ENCODE measurements around the gene TCN2. TPM values are rescaled to one million over a fixed set of nuclear protein-coding genes. Genes with fewer than 3 reads are reported as not detected.
"Not testable (repeated sequence)": the region's sequence is repeated elsewhere in the genome, so short reads cannot be mapped to it uniquely, and the experiment has no call there.

The TCN2 gene
- 8.1 TPM for total RNA-seq

GRCh38 chr22:30606455-30607299, at the start of gene TCN2:
Gene TCN2 (plus strand): TSS chr22:30607174. CDS start chr22:30607332, 158 bp downstream.
- peak in 2 of 3 donors; percentile 38 to 54 for DNase-seq (ENCODE audit: low read depth in 2 of 3, low spot score in 2 of 3)

GRCh38 chr22:30557243-30557642, 49.7 kb upstream of the TCN2 start:
- DNase-seq (ENCODE audit: low read depth in 2 of 3, low spot score in 2 of 3) = no peak

- no peak for DNase-seq (ENCODE audit: low read depth in 2 of 3, low spot score in 2 of 3)
These were observed 47.1 kb upstream of the TCN2 start for GRCh38 chr22:30559889-30560288.

- not testable (repeated sequence) for DNase-seq (ENCODE audit: low read depth in 2 of 3, low spot score in 2 of 3)
These were observed 46.3 kb upstream of the TCN2 start for GRCh38 chr22:30560643-30561202.

GRCh38 chr22:30561402-30562189, 45.4 kb upstream of the TCN2 start:
- no peak for DNase-seq (ENCODE audit: low read depth in 2 of 3, low spot score in 2 of 3)

- DNase-seq (ENCODE audit: low read depth in 2 of 3, low spot score in 2 of 3) = no peak
These were observed 44.6 kb upstream of the TCN2 start for GRCh38 chr22:30562366-30562765.

GRCh38 chr22:30564045-30564760, 42.8 kb upstream of the TCN2 start:
- no peak for DNase-seq (ENCODE audit: low read depth in 2 of 3, low spot score in 2 of 3)

GRCh38 chr22:30564761-30565119, 42.2 kb upstream of the TCN2 start:
- no peak for DNase-seq (ENCODE audit: low read depth in 2 of 3, low spot score in 2 of 3)

- no peak for DNase-seq (ENCODE audit: low read depth in 2 of 3, low spot score in 2 of 3)
These were observed 41.6 kb upstream of the TCN2 start for GRCh38 chr22:30565341-30565740.

- no peak for DNase-seq (ENCODE audit: low read depth in 2 of 3, low spot score in 2 of 3)
These were observed 40.8 kb upstream of the TCN2 start for GRCh38 chr22:30566125-30566524.

GRCh38 chr22:30567277-30567676, 39.7 kb upstream of the TCN2 start:
- DNase-seq (ENCODE audit: low read depth in 2 of 3, low spot score in 2 of 3) = not testable (repeated sequence)

- DNase-seq (ENCODE audit: low read depth in 2 of 3, low spot score in 2 of 3) = no peak
These were observed 38.7 kb upstream of the TCN2 start for GRCh38 chr22:30568137-30568805.

- no peak for DNase-seq (ENCODE audit: low read depth in 2 of 3, low spot score in 2 of 3)
These were observed 37.2 kb upstream of the TCN2 start for GRCh38 chr22:30569674-30570202.

GRCh38 chr22:30572210-30572609, 34.8 kb upstream of the TCN2 start:
- DNase-seq (ENCODE audit: low read depth in 2 of 3, low spot score in 2 of 3) = no peak

GRCh38 chr22:30572840-30573593, 34.0 kb upstream of the TCN2 start:
- DNase-seq (ENCODE audit: low read depth in 2 of 3, low spot score in 2 of 3) = no peak

- DNase-seq (ENCODE audit: low read depth in 2 of 3, low spot score in 2 of 3) = no peak
These were observed 33.3 kb upstream of the TCN2 start for GRCh38 chr22:30573594-30574094.

- no peak for DNase-seq (ENCODE audit: low read depth in 2 of 3, low spot score in 2 of 3)
These were observed 32.6 kb upstream of the TCN2 start, which contains the start of gene GAL3ST1 for GRCh38 chr22:30574095-30574981. Gene GAL3ST1 (minus strand): TSS chr22:30574665. CDS start chr22:30557392, 17,273 bp downstream.
